CD4-positive, alpha-beta T cell (primary cell): ENCODE measurements around the gene EOGT. TPM values are rescaled to one million over a fixed set of nuclear protein-coding genes. Genes with fewer than 3 reads are reported as not detected.

Experiments used
- ATAC-seq: fragments of 200-7000 bp; cut with Tn5 transposase; one replicate; pipeline ENCODE4 v1.10.0; 2022; ENCODE audit warnings: mild to moderate bottlenecking; ENCODE audit not compliant: poor library complexity
- CTCF ChIA-PET: fragments of 350-600 bp; sonication (Branson Sonifier 250); formaldehyde crosslinking; loops from one replicate; lab custom pipeline; 2021; ENCODE audit warnings: antibody characterized with exemption, inconsistent platforms; lab: Charles Lee
- POLR2A ChIA-PET: fragments of 350-600 bp; sonication (Branson Sonifier 250); formaldehyde crosslinking; loops from one replicate; lab custom pipeline; 2021; ENCODE audit warnings: antibody characterized with exemption, inconsistent platforms; lab: Charles Lee
- DNase-seq, 14 experiments: peaks; one replicate each; pipeline ENCODE4 v3.0.0-alpha.2; 2013 to 2020; ENCODE audit warnings: mixed read lengths in 2 of 14
- H3K27ac ChIP-seq, 2 donors: one replicate each; pipeline versions ENCODE4 v1.5.1 to v1.7.0; 2013; ENCODE audit warnings: low read length in 2 of 2, low read depth in 1 of 2, mild to moderate bottlenecking in 1 of 2
- H3K27me3 ChIP-seq, 2 experiments: 1 replicate in 1 of 2; 2 replicates in 1 of 2; pipeline versions ENCODE4 v1.6.1 to v1.7.0; 2013; ENCODE audit warnings: low read length in 2 of 2, control low read depth in 1 of 2, mild to moderate bottlenecking in 1 of 2, moderate library complexity in 1 of 2; ENCODE audit not compliant: insufficient read depth in 2 of 2, control insufficient read depth in 1 of 2
- H3K36me3 ChIP-seq: one replicate; pipeline ENCODE4 v1.6.1; 2013; ENCODE audit warnings: low read length, control low read depth; ENCODE audit not compliant: insufficient read depth
- H3K4me1 ChIP-seq: one replicate; pipeline ENCODE4 v1.6.1; 2013; ENCODE audit warnings: low read length, control low read depth; ENCODE audit not compliant: insufficient read depth
- H3K4me3 ChIP-seq: one replicate; pipeline ENCODE4 v1.5.1; 2013; ENCODE audit warnings: mild to moderate bottlenecking, low read length, moderate library complexity
- H3K9me3 ChIP-seq, 2 experiments: 1 replicate in 1 of 2; 2 replicates in 1 of 2; pipeline versions ENCODE4 v1.6.1 to v1.7.0; 2013; ENCODE audit warnings: low read length in 2 of 2, mild to moderate bottlenecking in 2 of 2, control low read depth in 1 of 2, moderate library complexity in 1 of 2; ENCODE audit not compliant: control insufficient read depth in 1 of 2, insufficient read depth in 1 of 2
- H3K27ac Mint-ChIP-seq: one replicate; pipeline ENCODE4 v1.8.0; 2020; ENCODE audit warnings: mixed read lengths
- H3K27me3 Mint-ChIP-seq: one replicate; pipeline ENCODE4 v1.8.0; 2021; ENCODE audit warnings: mixed read lengths
- H3K36me3 Mint-ChIP-seq: one replicate; pipeline ENCODE4 v1.8.0; 2021; ENCODE audit warnings: low read depth, mixed read lengths
- H3K4me1 Mint-ChIP-seq: one replicate; pipeline ENCODE4 v1.8.0; 2021; ENCODE audit warnings: low read depth, mixed read lengths
- H3K4me3 Mint-ChIP-seq: one replicate; pipeline ENCODE4 v1.8.0; 2020; ENCODE audit warnings: mild to moderate bottlenecking, mixed read lengths
- H3K9me3 Mint-ChIP-seq: one replicate; pipeline ENCODE4 v1.8.0; 2020; ENCODE audit warnings: mixed read lengths
- intact Hi-C, 2 experiments: fragments of 100-400 bp; cut with DNase I in 1 of 2; cut with micrococcal nuclease in 1 of 2; formaldehyde crosslinking; loops; one replicate each; pipeline versions ENCODE4 v1.15.1 to v1.9.0; 2023 to 2025; cut with DNase I, micrococcal nuclease
- total RNA-seq, 174 experiments: library from RNA in 2 of 174; stranded (reverse) in 2 of 174; gene quantifications; one replicate each; pipeline ENCODE4 v1.2.3 and lab custom pipeline; 2021 to 2026
- TF ChIP-seq, protein P1 (sequence below): fragments of 200-600 bp; IDR thresholded peaks from one replicate; pipeline ENCODE4 v1.8.0; 2022; ENCODE audit warnings: antibody characterized with exemption, mild to moderate bottlenecking

Gene EOGT
- total RNA-seq, 2 experiments from 2014 or later: 13.0 to 13.4 TPM

DNA sequence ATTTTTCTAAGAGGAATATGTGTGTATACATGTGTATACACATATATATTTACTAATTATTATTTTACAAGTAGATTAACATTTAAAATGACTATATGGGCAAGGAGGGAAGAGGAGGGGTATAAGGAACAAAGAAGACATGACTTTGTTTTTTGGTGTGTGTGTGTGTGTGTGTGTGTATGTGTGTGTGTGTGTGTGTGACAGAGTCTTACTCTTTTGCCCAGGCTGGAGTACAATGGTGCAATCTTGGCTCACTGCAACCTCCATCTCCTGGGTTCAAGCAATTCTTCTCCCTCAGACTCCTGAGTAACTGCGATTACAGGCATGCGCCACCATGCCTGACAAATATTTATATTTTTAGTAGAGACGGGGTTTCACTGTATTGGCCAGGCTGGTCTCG is 2.6 kb upstream of the EOGT start:
- H3K36me3 Mint-ChIP-seq: peaks cover 14% of the 10 kb centered on the region
- peaks cover 17% of the 10 kb centered on the region for H3K4me1 ChIP-seq
- peaks cover 29% of the 10 kb centered on the region for H3K4me1 Mint-ChIP-seq
- H3K36me3 ChIP-seq: peaks cover 3% of the 10 kb centered on the region
- TF ChIP-seq, protein P1, sequence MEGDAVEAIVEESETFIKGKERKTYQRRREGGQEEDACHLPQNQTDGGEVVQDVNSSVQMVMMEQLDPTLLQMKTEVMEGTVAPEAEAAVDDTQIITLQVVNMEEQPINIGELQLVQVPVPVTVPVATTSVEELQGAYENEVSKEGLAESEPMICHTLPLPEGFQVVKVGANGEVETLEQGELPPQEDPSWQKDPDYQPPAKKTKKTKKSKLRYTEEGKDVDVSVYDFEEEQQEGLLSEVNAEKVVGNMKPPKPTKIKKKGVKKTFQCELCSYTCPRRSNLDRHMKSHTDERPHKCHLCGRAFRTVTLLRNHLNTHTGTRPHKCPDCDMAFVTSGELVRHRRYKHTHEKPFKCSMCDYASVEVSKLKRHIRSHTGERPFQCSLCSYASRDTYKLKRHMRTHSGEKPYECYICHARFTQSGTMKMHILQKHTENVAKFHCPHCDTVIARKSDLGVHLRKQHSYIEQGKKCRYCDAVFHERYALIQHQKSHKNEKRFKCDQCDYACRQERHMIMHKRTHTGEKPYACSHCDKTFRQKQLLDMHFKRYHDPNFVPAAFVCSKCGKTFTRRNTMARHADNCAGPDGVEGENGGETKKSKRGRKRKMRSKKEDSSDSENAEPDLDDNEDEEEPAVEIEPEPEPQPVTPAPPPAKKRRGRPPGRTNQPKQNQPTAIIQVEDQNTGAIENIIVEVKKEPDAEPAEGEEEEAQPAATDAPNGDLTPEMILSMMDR: no peak
- ChIA-PET CTCF (no interaction called here), POLR2A (no interaction called here)
- H3K27me3 ChIP-seq: no peaks in the 10 kb centered on the region
- no peaks in the 10 kb centered on the region for H3K9me3 ChIP-seq
- no peaks in the 10 kb centered on the region for H3K27me3 Mint-ChIP-seq
- H3K4me3 ChIP-seq: no peak overlapping the region
- peak overlapping the region; percentile 23 for H3K4me3 Mint-ChIP-seq
- H3K9me3 Mint-ChIP-seq: no peaks in the 10 kb centered on the region
- intact Hi-C loops: loop anchor here in 1 of 2 experiments (10.0 kb wide), 1 partner anchor 289 kb away; no protein-coding TSS in a partner anchor
- H3K27ac ChIP-seq: no peak overlapping the region
- no peak for ATAC-seq
- H3K27ac Mint-ChIP-seq: no peak overlapping the region
- no peak for DNase-seq

DNA sequence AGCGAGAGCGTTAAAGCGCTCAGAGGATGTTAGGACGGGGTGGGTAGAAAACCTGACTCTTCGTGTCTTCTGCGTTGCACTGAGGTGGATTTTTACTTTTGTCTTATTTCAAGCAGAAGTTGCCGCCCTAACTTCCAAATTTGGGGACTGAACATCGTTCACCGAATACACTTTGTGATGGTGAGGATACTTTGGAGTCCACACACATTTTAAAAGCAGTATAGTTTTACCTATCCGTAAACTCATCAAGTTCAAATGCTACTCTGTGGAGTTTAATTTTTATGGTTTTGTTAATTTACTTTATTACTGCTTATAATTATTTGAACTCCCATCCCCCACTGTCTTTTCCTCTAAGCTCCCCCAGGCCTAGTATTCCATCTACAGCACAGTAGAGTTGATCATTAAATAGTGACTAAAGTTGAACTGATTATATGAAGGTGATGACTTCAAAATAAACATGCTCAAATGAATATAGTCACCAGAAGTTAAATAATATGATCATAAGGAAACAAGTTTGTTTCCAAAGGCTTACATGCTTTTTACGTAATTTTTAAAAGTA is 617 bp upstream of the EOGT start:
- no peak for DNase-seq
- POLR2A ChIA-PET: interaction anchor here (0.6 to 2.5 kb wide), 8 partner anchors 18 to 77 kb away, joined by 3 to 14 read pairs (median 4); partner anchors contain the start of genes ARL6IP5 and TMF1
- peaks cover 17% of the 10 kb centered on the region for H3K4me1 ChIP-seq
- CTCF ChIA-PET: interaction anchor here (1.0 to 1.2 kb wide), 3 partner anchors 10 to 107 kb away, joined by 3 to 5 read pairs (median 3); no protein-coding TSS in a partner anchor
- H3K9me3 ChIP-seq: no peaks in the 10 kb centered on the region
- no peaks in the 10 kb centered on the region for H3K27me3 ChIP-seq
- H3K4me1 Mint-ChIP-seq: peaks cover 34% of the 10 kb centered on the region
- H3K27ac Mint-ChIP-seq: peak overlapping the region; percentile 66
- no peak for ATAC-seq
- H3K27ac ChIP-seq: peak overlapping the region in 1 of 2 donors; percentile 39
- H3K4me3 Mint-ChIP-seq: peak overlapping the region; percentile 90
- H3K36me3 Mint-ChIP-seq: peaks cover 9% of the 10 kb centered on the region
- intact Hi-C loops: loop anchor here (5.0 to 10.0 kb wide), 3 partner anchors 33 to 291 kb away; partner anchors contain the start of gene TMF1 (in 1 of the 2)
- TF ChIP-seq, protein P1: no peak
- H3K27me3 Mint-ChIP-seq: no peaks in the 10 kb centered on the region
- peak overlapping the region; percentile 77 for H3K4me3 ChIP-seq
- no peaks in the 10 kb centered on the region for H3K9me3 Mint-ChIP-seq
- H3K36me3 ChIP-seq: peaks cover 3% of the 10 kb centered on the region

DNA sequence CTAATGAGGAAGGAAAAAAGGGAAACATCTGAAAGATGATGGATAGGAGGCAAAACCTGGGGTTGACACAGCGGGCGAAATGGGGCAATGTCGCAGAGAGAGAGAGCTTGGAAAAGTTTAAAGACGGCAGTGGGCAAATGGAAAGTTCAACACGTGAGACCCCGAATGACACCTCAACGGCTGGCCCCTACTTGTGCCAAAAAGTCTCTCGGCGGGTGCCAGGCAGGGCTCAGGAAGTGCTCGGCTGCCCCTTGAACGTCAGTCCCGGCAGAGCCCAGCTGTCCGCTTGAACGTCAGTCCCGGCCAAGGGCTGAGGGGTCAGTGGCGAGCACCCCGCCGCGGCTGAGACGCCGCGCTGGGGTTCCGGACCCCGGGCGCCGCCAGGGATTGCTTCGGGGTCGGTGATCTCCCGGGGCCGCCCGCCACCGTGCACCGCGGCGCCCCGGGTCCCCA is 658 bp downstream of the EOGT start:
- TF ChIP-seq, protein P1: no peak
- ChIA-PET POLR2A (interaction anchor here (1.0 to 2.5 kb wide), 5 partner anchors 17 to 77 kb away, joined by 3 to 14 read pairs (median 5); partner anchors contain the start of genes ARL6IP5 and TMF1), CTCF (interaction anchor here (1.1 to 1.2 kb wide), 2 partner anchors 12 to 108 kb away, joined by 3 to 5 read pairs; no protein-coding TSS in a partner anchor)
- Histone ChIP-seq H3K27me3 (no peaks in the 10 kb centered on the region), H3K27ac (peak overlapping the region; percentile 10 to 20), H3K36me3 (no peaks in the 10 kb centered on the region), H3K9me3 (no peaks in the 10 kb centered on the region), H3K4me3 (peak overlapping the region; percentile 77), H3K4me1 (peaks cover 17% of the 10 kb centered on the region)
- intact Hi-C loops: loop anchor here (5.0 to 10.0 kb wide), 3 partner anchors 34 to 292 kb away; partner anchors contain the start of gene TMF1 (in 1 of the 2)
- DNase-seq (peak in 5 of 14 experiments; percentile 3 to 63 (median 8)), ATAC-seq (no peak)
- Mint-ChIP-seq H3K4me1 (peaks cover 34% of the 10 kb centered on the region), H3K36me3 (peaks cover 15% of the 10 kb centered on the region), H3K9me3 (no peaks in the 10 kb centered on the region), H3K27ac (peak overlapping the region; percentile 16), H3K4me3 (peak overlapping the region; percentile 94), H3K27me3 (no peaks in the 10 kb centered on the region)
